ENCODE results near the gene TRIM33. TPM values are rescaled to one million over a fixed set of nuclear protein-coding genes. Genes with fewer than 3 reads are reported as not detected.

The TRIM33 gene
- total and polyA plus RNA-seq, 2 of the 8 experiments (the other 6 are each of a cell fraction or from before 2014, with no cell fraction given): 17.1 to 52.3 TPM

DNA sequence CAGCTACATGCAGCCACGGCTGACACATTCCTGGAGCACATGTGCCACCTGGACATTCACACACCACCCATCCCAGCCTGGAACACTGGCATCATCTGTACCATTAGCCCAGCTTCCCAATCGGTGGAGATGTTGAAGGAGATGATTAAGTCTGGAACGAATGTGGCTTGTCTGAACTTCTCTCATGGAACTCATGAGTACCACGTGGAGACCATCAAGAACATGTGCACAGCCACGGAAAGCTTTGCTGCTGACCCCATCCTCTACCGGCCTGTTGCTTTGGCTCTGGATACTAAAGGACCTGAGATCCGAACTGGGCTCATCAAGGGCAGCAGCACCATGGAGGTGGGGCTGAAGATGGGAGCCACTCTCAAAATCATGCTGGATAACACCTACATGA, 25.0 kb upstream of the TRIM33 start:
- POLR2A ChIA-PET (ENCODE audit: partially characterized antibody): no interaction called here
- no peak overlapping the region for H3K23ac ChIP-seq (ENCODE audit: insufficient read length)
- H3K9me3 ChIP-seq (ENCODE audit: insufficient read depth in 2 of 2, low read depth in 1 of 2, low read length in 1 of 2): no peaks in the 10 kb centered on the region
- no peak overlapping the region for H3K14ac ChIP-seq (ENCODE audit: insufficient read length)
- H4K91ac ChIP-seq (replicated peaks; ENCODE audit: insufficient read length, low read length): no peak overlapping the region
- no peak overlapping the region for H3K4me2 ChIP-seq (ENCODE audit: insufficient read depth in 1 of 2, low read depth in 2 of 2, low read length in 2 of 2)
- no peaks in the 10 kb centered on the region for H3K4me1 ChIP-seq (replicated peaks in 1 of 4; ENCODE audit: control insufficient read depth in 3 of 4, insufficient read depth in 4 of 4, low read length in 3 of 4)
- H2AFZ ChIP-seq (ENCODE audit: low read length): no peak overlapping the region
- H3K36me3 ChIP-seq (ENCODE audit: control insufficient read depth in 2 of 4, insufficient read depth in 4 of 4, low read length in 3 of 4): no peaks in the 10 kb centered on the region
- WGBS, 2 experiments (ENCODE audit: extremely low coverage in 1 of 2, insufficient coverage in 1 of 2, insufficient read length in 1 of 2, insufficient replicate concordance in 2 of 2, low coverage in 1 of 2, low lambda C conversion rate in 2 of 2, missing lambda C conversion rate in 1 of 2): 87% methylated on average over 7 of the region's 7 CpGs; no CpG with 5 or more reads in 1 of the 2 experiments
- no peak overlapping the region for H3K9ac ChIP-seq (replicated peaks in 1 of 4; ENCODE audit: extremely low read depth in 1 of 4, low read depth in 3 of 4, low read length in 3 of 4)
- no peak overlapping the region for H2BK120ac ChIP-seq (replicated peaks; ENCODE audit: low read depth, low read length)
- H4K20me1 ChIP-seq (replicated peaks in 1 of 2; ENCODE audit: control insufficient read depth in 1 of 2, insufficient read depth in 2 of 2, low read length in 2 of 2): no peaks in the 10 kb centered on the region
- no peak overlapping the region for H2AK5ac ChIP-seq (ENCODE audit: low read depth, low read length)
- H3K18ac ChIP-seq (ENCODE audit: extremely low read depth, low read length): no peak overlapping the region
- H3K79me2 ChIP-seq (ENCODE audit: control insufficient read depth in 1 of 2, insufficient read depth in 2 of 2, low read length in 2 of 2): no peaks in the 10 kb centered on the region
- H3K79me1 ChIP-seq (ENCODE audit: low read depth, low read length): no peaks in the 10 kb centered on the region
- no peaks in the 10 kb centered on the region for H3K27me3 ChIP-seq (replicated peaks in 1 of 4; ENCODE audit: control insufficient read depth in 3 of 4, extremely low read depth in 1 of 4, insufficient read depth in 3 of 4, low read length in 3 of 4)
- H4K5ac ChIP-seq (ENCODE audit: insufficient read length, low read depth, low read length): no peak overlapping the region
- no peak overlapping the region for H3K4ac ChIP-seq (replicated peaks; ENCODE audit: insufficient read length, low read depth, low read length)
- no peak for FAIRE-seq
- H4K8ac ChIP-seq (ENCODE audit: extremely low read depth, insufficient read depth, low read length): no peak overlapping the region
- no peak overlapping the region for H2BK5ac ChIP-seq (ENCODE audit: low read depth, low read length)
- H2BK20ac ChIP-seq (ENCODE audit: low read length): no peak overlapping the region
- no peak for DNase-seq (ENCODE audit: low read depth in 1 of 2, low spot score in 2 of 2)
- no peaks in the 10 kb centered on the region for H3K23me2 ChIP-seq (ENCODE audit: low read depth, low read length)
- H3K56ac ChIP-seq (replicated peaks; ENCODE audit: insufficient read length, low read depth, low read length): no peak overlapping the region
- no peak overlapping the region for H2BK12ac ChIP-seq (ENCODE audit: low read depth, low read length)
- CTCF ChIA-PET (ENCODE audit: partially characterized antibody): no interaction called here
- no peak overlapping the region for H2BK15ac ChIP-seq (ENCODE audit: low read length)
- H3K4me3 ChIP-seq (ENCODE audit: extremely low read depth in 1 of 4, insufficient read depth in 2 of 4, low read depth in 3 of 4, low read length in 4 of 4): no peak overlapping the region
- H3K27ac ChIP-seq (ENCODE audit: low read depth, low read length): no peak overlapping the region
- TF ChIP-seq, protein P1, sequence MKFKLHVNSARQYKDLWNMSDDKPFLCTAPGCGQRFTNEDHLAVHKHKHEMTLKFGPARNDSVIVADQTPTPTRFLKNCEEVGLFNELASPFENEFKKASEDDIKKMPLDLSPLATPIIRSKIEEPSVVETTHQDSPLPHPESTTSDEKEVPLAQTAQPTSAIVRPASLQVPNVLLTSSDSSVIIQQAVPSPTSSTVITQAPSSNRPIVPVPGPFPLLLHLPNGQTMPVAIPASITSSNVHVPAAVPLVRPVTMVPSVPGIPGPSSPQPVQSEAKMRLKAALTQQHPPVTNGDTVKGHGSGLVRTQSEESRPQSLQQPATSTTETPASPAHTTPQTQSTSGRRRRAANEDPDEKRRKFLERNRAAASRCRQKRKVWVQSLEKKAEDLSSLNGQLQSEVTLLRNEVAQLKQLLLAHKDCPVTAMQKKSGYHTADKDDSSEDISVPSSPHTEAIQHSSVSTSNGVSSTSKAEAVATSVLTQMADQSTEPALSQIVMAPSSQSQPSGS (IDR thresholded peaks at IDR 0.05; ENCODE audit: low read length): no peak
- TF ChIP-seq, protein P2, sequence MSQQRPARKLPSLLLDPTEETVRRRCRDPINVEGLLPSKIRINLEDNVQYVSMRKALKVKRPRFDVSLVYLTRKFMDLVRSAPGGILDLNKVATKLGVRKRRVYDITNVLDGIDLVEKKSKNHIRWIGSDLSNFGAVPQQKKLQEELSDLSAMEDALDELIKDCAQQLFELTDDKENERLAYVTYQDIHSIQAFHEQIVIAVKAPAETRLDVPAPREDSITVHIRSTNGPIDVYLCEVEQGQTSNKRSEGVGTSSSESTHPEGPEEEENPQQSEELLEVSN (IDR thresholded peaks at IDR 0.05): no peak
- TF ChIP-seq SRF (IDR thresholded peaks at IDR 0.05; ENCODE audit: low read depth, low read length) (no peak), JUN (IDR thresholded peaks at IDR 0.05; ENCODE audit: low read depth, low read length) (no peak), TAF1 (IDR thresholded peaks at IDR 0.05; ENCODE audit: low read depth, low read length) (no peak), NRF1 (IDR thresholded peaks at IDR 0.05; ENCODE audit: low read depth, low read length) (no peak), RAD21 (IDR thresholded peaks at IDR 0.05 in 1 of 2, conservative IDR thresholded peaks at IDR 0.05 in 1 of 2; ENCODE audit: low read depth in 2 of 2, low read length in 2 of 2) (no peak), SIX5 (IDR thresholded peaks at IDR 0.05; ENCODE audit: low read depth, low read length) (no peak), CHD1 (IDR thresholded peaks at IDR 0.05; ENCODE audit: low read depth, low read length) (no peak), FOSL1 (IDR thresholded peaks at IDR 0.05; ENCODE audit: insufficient read depth, low read depth, low read length) (no peak), YY1 (IDR thresholded peaks at IDR 0.05; ENCODE audit: low read depth, low read length) (no peak), ASH2L (IDR thresholded peaks at IDR 0.05; ENCODE audit: low read length) (no peak)
- TF ChIP-seq, protein P3, sequence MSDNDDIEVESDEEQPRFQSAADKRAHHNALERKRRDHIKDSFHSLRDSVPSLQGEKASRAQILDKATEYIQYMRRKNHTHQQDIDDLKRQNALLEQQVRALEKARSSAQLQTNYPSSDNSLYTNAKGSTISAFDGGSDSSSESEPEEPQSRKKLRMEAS (IDR thresholded peaks at IDR 0.05): no peak
